ENCODE results near the gene HHAT.

The HHAT gene

GRCh38 chr1:210591214-210591613 is 262.5 kb downstream of the HHAT start:
- no peak for FAIRE-seq
- DNase-seq (ENCODE audit: low spot score) = no peak

DNA sequence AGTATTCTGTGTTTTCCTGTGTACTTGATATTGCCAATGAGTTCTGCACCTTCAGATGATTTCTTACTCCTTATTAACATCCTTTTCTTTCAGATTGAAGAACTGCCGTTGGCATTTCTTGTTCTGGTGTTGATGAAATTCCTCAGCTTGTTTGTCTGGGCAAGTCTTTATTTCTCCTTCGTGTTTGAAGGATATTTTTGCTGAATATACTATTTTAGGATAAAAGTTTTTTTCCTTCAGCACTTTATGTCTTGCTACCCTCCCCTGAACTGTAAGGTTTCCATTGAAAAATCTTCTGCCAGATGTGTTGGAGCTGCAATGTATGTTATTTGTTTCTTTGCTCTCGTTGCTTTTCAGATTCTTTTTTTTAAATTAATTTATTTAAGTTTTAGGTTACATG is 265.9 kb downstream of the HHAT start:
- FAIRE-seq (no peak), DNase-seq (ENCODE audit: low spot score) (no peak)

- FAIRE-seq = no peak
- no peak for DNase-seq (ENCODE audit: low spot score)
These were observed 267.9 kb downstream of the HHAT start for GRCh38 chr1:210596641-210597040.

DNA sequence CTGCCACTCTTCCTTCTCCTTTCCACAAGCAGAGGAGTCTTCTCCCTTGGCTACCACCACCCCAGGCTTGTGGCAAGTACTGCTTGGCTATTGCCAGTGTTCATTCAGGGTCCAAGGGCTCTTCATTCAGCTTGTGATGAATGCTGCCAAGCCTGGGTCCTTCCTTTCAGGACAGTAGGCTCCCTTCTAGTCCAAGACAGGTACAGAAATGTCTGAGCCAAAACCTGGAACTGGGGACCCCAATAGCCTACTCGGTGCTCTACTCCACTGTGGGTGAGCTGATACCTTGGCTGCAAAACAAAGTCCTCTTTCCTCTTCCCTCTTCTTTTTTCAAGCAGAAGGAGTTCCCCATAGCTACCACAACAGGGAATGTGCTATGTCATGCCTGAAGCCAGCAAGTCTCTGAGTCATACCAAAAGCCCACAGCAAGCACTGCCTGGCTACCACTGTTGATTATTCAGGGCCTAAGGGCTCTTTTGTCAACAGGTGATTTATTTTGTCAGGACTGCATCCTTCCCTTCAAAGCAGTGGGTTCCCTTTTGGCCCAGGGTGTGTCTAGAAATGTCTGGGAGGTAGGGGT is 268.9 kb downstream of the HHAT start:
- FAIRE-seq (no peak), DNase-seq (ENCODE audit: low spot score) (peak; percentile 80)

DNA sequence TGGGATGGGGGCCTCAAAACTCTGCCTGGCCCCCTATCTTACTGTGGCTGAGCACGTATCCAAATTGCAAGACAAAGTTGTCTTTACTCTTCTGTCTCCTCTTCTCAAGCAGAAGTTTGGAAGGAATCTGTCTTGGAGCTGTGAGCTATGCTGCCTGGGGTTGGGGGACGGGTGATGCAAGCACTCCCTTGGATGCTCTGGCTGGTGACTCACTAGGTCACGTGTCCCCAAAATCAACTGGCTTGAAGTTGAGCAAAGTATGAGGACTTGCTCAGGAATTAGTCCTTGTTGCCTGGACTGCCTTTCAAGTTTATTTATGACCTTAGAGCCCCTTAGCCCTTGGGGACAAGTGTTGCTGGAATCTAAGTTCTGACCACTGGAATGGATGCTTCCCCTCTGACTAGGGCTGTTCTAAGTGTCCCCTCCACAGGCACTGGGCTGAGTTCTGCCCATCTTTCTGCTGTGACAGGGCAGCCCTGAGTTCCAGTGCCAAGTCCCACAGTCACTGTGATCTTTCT is 269.5 kb downstream of the HHAT start:
- DNase-seq (ENCODE audit: low spot score) (peak; percentile 76), FAIRE-seq (no peak)

DNA sequence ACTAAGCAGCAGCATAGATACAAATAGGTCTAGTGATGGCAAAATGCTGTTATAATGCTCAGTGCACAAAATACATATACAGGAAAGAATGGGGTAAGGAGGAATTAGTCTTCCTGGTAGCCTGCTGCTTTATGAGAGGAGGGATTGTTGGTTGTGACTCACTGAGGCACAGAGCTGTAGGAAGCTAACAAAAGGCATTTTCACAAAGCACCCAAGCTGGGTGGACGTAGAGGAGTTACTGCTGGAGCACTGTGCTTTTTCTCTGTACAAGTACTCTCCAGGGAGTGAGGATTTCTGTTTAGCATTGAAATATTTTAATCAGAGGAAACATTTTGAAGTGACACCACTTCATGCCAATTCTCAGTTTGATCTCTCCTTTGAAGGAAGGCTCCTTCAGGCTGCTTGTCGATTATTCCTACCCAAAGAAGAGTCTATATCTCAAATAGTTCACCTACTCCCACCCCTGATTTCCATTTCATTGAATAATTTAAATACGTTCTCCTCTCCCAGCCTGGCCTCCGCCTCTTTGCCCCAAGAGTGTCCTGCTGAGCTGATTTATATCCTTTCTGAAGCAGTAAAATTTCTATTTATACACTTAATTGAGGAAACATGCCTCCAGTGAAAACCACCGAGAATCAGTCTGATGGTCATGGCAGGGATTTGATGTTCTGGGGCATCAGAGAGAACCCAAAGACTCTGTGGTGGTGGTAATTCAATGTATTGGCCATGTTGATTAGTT is 271.9 kb downstream of the HHAT start:
- no peak for DNase-seq (ENCODE audit: low spot score)
- FAIRE-seq = no peak

GRCh38 chr1:210603123-210603522 is 274.4 kb downstream of the HHAT start:
- DNase-seq (ENCODE audit: low spot score) = no peak
- FAIRE-seq = no peak

GRCh38 chr1:210605099-210605498 is 276.4 kb downstream of the HHAT start:
- no peak for DNase-seq (ENCODE audit: low spot score)
- FAIRE-seq = no peak

- FAIRE-seq (no peak), DNase-seq (ENCODE audit: low spot score) (no peak)
These were observed 278.7 kb downstream of the HHAT start for GRCh38 chr1:210607361-210607760.

- DNase-seq (ENCODE audit: low spot score) (no peak), FAIRE-seq (no peak)
These were observed 280.1 kb downstream of the HHAT start for GRCh38 chr1:210608767-210609166.

DNA sequence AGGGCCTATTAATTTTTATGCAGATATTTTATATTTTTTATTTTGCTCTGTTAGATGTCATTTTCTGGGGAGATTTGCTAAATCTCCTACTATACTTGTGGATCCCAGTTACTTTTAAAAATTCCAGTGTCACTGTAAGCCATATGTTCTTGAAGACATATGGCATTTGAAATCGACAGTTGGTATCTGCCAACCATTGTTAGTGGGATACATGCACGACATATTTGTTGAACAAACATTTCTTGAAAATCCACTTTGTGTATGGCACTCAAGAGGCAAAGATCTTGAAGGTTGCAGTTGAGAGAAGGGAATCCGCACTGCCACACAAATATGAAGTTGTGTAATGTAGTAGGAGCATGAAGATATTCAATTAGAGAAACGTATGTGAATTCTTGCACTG is 287.7 kb downstream of the HHAT start:
- DNase-seq (ENCODE audit: low spot score) = no peak
- FAIRE-seq = no peak

DNA sequence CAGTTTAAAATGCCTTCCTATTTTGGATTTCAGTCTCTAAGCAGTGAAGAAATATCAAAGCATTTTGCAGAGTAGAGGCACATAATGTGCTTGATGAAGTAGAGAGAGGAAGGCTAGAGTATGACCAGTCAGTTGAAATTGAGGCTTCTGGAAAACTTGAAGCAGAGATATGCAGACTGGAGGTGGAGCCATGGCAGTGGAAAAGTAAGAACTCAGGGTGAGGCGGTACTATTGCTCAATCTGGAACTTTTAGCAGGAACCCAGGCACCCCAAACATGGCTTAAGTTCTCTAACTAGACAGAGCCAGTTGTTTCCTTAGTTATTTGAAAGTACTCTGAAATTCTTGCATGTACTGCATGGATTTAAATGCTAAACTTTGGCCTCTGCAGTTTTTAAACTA is 288.6 kb downstream of the HHAT start:
- DNase-seq (ENCODE audit: low spot score) (no peak), FAIRE-seq (no peak)

- no peak for FAIRE-seq
- no peak for DNase-seq (ENCODE audit: low spot score)
These were observed 289.7 kb downstream of the HHAT start for GRCh38 chr1:210618369-210618768.

DNA sequence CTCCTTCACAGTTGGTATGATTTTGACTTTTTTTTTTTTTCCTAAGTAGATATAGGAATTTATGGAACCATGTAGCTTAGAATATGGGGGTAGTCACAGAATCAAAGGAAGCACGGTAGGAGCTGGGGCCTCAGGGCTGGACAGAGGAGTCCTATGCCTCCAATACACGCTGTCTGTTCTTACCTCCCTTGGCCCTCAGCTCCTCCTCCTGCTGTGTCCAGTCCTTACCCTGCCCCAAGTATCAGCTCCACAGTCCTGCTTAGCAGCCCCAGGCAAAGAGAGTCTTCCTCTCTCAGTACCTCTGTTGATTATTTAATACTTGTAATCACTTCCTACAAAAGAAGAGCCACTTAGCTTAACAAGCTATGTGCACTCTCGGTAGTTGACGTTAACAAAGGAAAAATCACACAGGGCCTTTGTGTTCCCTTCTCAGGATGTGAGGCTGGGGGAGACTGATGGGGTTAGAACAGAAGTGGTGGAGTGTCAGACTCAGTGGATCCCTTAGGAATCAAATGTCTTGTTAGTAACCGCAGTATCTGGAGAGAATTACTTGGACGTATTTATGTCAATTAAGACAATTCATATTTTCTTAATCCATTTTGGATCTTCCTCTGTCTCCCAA is 292.3 kb downstream of the HHAT start:
- no peak for FAIRE-seq
- no peak for DNase-seq (ENCODE audit: low spot score)

DNA sequence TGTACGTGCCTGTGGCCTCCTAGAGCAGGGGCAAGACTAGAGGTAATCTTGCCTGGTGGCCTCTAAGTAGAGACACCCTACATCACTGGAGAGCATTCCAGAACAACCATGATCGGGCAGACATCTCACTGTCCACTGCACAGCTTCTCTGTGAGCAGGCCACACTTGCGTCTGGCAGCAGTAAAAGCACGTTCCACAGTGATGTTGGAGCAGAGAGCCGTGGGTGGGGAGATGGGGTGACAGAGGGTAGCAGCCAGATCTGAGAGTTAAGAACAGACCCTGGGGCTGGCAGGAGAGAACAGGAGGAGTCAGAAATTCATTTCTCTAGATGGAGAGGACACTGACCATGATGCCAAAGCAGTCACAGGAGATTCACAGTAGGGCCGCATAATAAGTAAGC is 293.0 kb downstream of the HHAT start:
- DNase-seq (ENCODE audit: low spot score) = no peak
- no peak for FAIRE-seq

DNA sequence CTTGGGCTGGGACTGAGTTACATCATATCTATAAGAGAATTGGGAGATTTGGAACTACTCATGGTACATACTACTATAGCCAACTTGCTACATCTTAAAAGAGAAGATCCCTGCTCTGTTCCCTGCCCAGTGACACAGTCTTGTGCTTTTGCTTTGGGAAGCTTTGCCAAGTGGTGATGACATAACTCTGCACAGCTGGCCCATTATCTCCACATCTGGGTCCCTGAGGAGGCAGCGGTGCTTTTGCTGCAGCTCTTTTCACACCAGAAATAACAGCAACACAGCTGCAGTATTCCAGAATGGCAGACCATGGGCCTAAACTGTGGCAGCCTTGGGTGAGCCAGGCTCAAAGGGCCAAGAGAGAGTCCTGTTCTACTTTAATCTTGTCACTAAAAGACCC is 296.0 kb downstream of the HHAT start:
- FAIRE-seq = no peak
- DNase-seq (ENCODE audit: low spot score) = no peak

DNA sequence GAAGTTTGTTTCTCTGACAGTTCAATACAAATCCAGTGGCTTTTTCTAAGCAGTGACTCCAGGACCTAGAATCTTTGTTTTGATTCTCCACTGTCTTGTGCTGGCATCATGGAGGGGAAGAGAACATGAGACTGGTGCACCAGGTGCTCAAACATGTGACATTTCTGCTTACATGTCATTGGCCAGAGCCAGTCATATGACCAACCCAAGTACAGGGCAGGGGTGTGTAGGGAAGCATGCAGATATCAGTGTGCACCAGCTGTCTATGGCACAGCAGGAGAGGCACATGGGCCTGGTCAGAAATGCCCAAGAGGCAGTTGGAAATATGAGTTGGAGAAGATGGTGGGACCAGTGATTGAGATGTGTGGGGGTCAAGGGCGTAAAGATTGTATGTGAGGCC is 297.0 kb downstream of the HHAT start:
- no peak for DNase-seq (ENCODE audit: low spot score)
- FAIRE-seq = no peak

- FAIRE-seq (no peak), DNase-seq (ENCODE audit: low spot score) (no peak)
These were observed 297.6 kb downstream of the HHAT start for GRCh38 chr1:210626341-210626740.

GRCh38 chr1:210627755-210628154 is 299.1 kb downstream of the HHAT start:
- DNase-seq (ENCODE audit: low spot score) (no peak), FAIRE-seq (no peak)

DNA sequence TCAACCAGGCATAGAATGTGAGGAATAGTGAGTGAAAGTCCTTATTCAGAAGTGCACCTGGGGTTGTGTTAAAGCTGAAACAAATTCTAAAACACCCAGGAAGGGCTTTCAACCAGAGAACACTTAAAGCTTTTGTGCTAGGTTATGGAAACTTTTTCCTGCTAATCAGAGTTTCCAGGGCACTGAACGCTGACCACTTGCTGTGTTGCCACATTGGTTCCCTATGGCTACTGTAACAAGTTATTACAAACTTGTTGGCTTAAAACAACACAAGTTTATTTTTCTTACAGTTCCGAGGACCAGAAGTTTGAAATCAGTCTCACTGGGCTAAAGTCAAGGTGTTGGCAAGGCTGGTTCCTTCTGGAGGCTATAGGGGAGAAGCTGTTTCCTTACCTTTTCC is 300.6 kb downstream of the HHAT start:
- DNase-seq (ENCODE audit: low spot score) (no peak), FAIRE-seq (no peak)

GRCh38 chr1:210631399-210631798 is 302.7 kb downstream of the HHAT start:
- FAIRE-seq (no peak), DNase-seq (ENCODE audit: low spot score) (no peak)

DNA sequence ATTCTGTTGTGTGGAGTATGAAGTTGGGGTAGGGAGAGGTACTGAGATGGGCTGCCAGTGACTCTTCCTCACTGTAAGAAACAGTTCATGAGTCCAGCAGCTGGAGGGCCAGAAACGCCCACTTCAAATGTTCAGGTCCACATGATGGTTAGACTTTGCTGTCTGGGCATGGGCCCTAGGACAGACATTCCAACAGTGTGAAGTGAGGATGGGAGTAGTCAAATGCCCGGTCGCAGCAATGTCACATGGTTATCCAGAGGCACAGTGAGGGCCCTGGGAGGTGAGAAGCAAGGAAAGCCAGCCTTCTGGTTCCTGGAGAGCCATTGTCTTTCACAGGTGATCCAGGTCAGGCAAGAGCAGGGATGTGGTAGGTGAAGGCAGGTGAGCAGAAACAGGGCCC is 304.4 kb downstream of the HHAT start:
- DNase-seq (ENCODE audit: low spot score) (no peak), FAIRE-seq (no peak)

DNA sequence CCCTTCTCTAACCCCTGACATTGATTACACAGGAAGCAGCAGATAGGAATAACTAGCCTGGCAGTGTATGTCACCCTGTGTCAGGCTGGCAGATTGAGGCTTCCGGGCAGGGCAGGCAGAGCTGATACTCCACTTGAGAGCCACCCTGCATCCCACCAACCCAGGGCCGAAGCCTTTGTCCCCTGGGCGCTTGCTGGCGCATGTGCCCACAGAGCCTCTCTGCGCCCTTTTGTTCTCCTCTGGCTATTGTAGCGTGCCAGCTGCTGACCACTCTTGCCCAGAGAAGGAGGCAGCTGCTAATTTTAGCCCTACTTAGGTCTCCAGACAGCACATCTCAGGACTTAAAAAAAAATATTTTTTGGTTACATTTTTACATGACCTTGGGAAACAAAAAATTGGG is 304.9 kb downstream of the HHAT start:
- FAIRE-seq = no peak
- DNase-seq (ENCODE audit: low spot score) = no peak

Data from urothelium cell line (cell line).